Hepatocyte (in vitro differentiated cells): Measurements from ENCODE around the gene ENG. TPM values are rescaled to one million over a fixed set of nuclear protein-coding genes. Genes with fewer than 3 reads are reported as not detected.

Experiments used
- DNase-seq: peaks from one replicate; pipeline ENCODE4 v3.0.0-alpha.2; 2016; ENCODE audit warnings: low spot score
- H2AFZ ChIP-seq: fragments of 200-600 bp; sonication (generic); 2 replicates; pipeline ENCODE4 v1.6.0; 2016; ENCODE audit warnings: antibody characterized with exemption, mild to moderate bottlenecking
- H3K27ac ChIP-seq: fragments of 200-600 bp; sonication (generic); 2 replicates; pipeline ENCODE4 v1.5.1; 2016; ENCODE audit warnings: mild to moderate bottlenecking
- H3K27me3 ChIP-seq: fragments of 200-600 bp; sonication (generic); 2 replicates; pipeline ENCODE4 v1.6.1; 2016
- H3K36me3 ChIP-seq: fragments of 200-600 bp; sonication (generic); replicated peaks from 2 replicates; pipeline ENCODE4 v1.5.1; 2016; ENCODE audit warnings: low read depth; ENCODE audit not compliant: insufficient read depth
- H3K4me1 ChIP-seq: fragments of 200-600 bp; sonication (generic); 2 replicates; pipeline ENCODE4 v1.5.1; 2016; ENCODE audit warnings: mild to moderate bottlenecking, moderate library complexity; ENCODE audit not compliant: insufficient read depth
- H3K4me2 ChIP-seq: fragments of 200-600 bp; sonication (generic); 2 replicates; pipeline ENCODE4 v1.6.0; 2016
- H3K4me3 ChIP-seq: fragments of 200-600 bp; sonication (generic); 2 replicates; pipeline ENCODE4 v1.5.1; 2016; ENCODE audit warnings: mild to moderate bottlenecking
- H3K79me2 ChIP-seq: fragments of 200-600 bp; sonication (generic); 2 replicates; pipeline ENCODE4 v1.6.0; 2017; ENCODE audit warnings: mild to moderate bottlenecking
- H3K9me2 ChIP-seq: fragments of 200-600 bp; sonication (generic); replicated peaks from 2 replicates; pipeline ENCODE4 v1.6.0; 2017; ENCODE audit warnings: mild to moderate bottlenecking; ENCODE audit not compliant: insufficient read depth
- H3K9me3 ChIP-seq: fragments of 200-600 bp; sonication (generic); 2 replicates; pipeline ENCODE4 v1.5.1; 2016; ENCODE audit warnings: low read depth, mild to moderate bottlenecking
- H4K20me1 ChIP-seq: fragments of 200-600 bp; sonication (generic); 2 replicates; pipeline ENCODE4 v1.6.0; 2016; ENCODE audit warnings: mild to moderate bottlenecking; ENCODE audit not compliant: insufficient read depth, poor library complexity, severe bottlenecking
- CTCF ChIP-seq: fragments of 200-600 bp; sonication (generic); IDR thresholded peaks from 2 replicates; pipeline ENCODE4 v1.5.1; 2016; ENCODE audit warnings: antibody characterized with exemption, mild to moderate bottlenecking; ENCODE audit not compliant: poor library complexity
- EZH2 ChIP-seq: fragments of 200-600 bp; sonication (generic); IDR thresholded peaks from 2 replicates; pipeline ENCODE4 v1.6.1; 2016; ENCODE audit warnings: antibody characterized with exemption, mild to moderate bottlenecking, borderline replicate concordance
- EZH2phosphoT487 ChIP-seq: fragments of 200-600 bp; sonication (generic); IDR thresholded peaks from one replicate; pipeline ENCODE4 v1.6.1; 2018; ENCODE audit warnings: antibody characterized with exemption, mild to moderate bottlenecking, low read depth, moderate library complexity; ENCODE audit not compliant: unreplicated experiment, severe bottlenecking
- WGBS: methylation state at CpG from one replicate; pipeline ENCODE4 v1.1.6; 2016; ENCODE audit warnings: low lambda C conversion rate; ENCODE audit errors: missing lambda C conversion rate; 5-methylcytosine and 5-hydroxymethylcytosine counted together
- polyA plus RNA-seq: library from polyadenylated mRNA; unstranded; fragments of >200 nt; fragmentation: Nextera tagmentation; extraction: Ambion mirVana; gene quantifications from 2 replicates; pipeline ENCODE4 v1.2.1, GENCODE V29; 2016
- total RNA-seq: library from RNA; depleted of rRNA; stranded (reverse); fragments of >200 nt; gene quantifications from 2 replicates; pipeline ENCODE4 v1.2.3, GENCODE V29; 2014

The ENG gene
- total and polyA plus RNA-seq, 2 experiments from 2014 or later: 6.8 to 21.2 TPM

DNA sequence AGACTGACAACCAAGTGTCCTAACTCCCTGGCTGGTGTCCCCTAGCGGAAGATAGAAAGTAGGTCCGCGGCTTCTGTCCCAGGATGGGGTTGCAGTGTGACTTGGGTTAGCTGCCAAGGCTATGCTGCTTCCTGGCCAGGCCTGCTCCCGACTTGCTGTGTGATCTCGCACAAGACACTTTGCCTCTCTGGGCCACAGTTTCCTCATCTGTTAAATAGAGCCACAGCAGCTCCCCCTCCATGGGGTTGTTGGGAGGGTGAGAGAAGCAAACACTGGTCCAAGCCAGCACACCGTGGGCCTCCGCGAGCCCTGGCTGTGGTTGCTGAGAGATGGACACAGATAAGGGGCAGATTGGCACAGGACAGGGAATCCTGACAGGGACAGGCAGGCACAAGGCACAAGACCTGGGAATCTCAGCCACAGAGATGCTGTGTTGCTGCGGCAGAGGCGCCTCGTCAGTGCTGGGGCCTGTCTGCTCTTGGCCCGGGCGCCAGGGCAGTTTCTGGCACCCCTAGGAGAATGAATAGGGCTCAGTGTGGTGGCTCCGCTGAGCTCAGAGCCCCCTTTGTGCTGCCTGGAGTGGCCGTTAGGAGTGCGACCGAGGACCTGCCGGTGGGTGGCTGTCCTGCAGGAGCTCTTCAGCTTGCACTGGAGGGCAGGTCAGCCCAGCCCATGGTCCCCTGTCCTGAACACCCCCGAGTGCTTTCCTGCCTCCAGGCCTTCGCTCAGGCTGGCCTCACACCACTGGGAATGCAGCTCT, 74.2 kb downstream of the ENG start:
- Histone ChIP-seq H3K4me2 (no peak overlapping the region), H3K27ac (no peak overlapping the region)
- no peak for TF ChIP-seq EZH2
- TF ChIP-seq CTCF: no peak
- TF ChIP-seq EZH2phosphoT487: no peak

DNA sequence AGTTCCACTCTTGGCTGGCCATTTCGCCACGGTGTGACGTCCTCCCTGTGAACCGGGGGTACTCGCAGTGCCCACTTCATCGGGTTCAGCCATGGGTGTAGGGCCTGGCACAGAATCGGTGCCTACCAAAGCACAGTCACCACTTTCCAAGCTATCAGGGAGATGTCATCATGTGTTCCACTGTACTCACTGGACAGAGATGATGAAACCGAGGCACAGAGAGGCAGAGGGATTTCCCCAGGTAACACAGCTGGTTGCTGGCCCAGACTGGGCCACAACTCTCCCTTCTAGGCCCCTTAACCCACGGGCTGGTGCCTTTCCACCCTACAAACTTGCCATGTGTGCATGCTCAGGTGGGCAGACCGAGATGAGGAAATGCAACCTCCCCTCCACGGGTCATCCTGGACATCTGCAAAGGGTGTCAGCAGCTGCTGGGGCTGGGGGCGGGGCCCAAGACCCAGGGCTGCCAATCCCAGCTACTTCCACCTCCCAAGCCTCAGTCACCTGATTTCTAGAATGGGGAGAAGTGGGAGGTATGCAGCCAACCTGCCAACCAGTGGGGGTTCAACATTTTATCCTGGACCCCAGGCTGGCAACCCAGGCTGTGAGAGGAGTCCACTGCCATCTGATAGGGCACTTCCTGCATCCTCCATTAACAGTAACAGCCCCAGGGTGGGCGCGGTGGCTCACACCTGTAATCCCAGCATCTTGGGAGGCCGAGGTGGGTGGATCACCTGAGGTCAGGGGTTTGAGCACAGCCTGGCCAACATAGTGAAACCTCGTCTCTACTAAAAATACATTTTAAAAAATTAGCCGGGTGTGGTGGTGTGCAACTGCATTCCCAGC, 75.1 kb downstream of the ENG start:
- Histone ChIP-seq H3K27ac (no peak overlapping the region), H3K4me3 (no peak overlapping the region), H4K20me1 (no peaks in the 10 kb centered on the region), H3K4me2 (no peak overlapping the region), H3K4me1 (no peaks in the 10 kb centered on the region), H3K79me2 (no peaks in the 10 kb centered on the region), H3K36me3 (no peaks in the 10 kb centered on the region), H2AFZ (no peak overlapping the region), H3K27me3 (no peaks in the 10 kb centered on the region), H3K9me2 (no peaks in the 10 kb centered on the region), H3K9me3 (no peaks in the 10 kb centered on the region)
- TF ChIP-seq EZH2: no peak
- no peak for TF ChIP-seq CTCF
- no peak for TF ChIP-seq EZH2phosphoT487
- no peak for DNase-seq
- WGBS: 88% methylated on average over 17 of the region's 17 CpGs

More for the DNA sequence above, 74.2 kb downstream of the ENG start:
- H3K36me3 ChIP-seq: no peaks in the 10 kb centered on the region
- no peak overlapping the region for H3K4me3 ChIP-seq
- H3K79me2 ChIP-seq: no peaks in the 10 kb centered on the region
- H2AFZ ChIP-seq: no peak overlapping the region
- H3K9me3 ChIP-seq: no peaks in the 10 kb centered on the region
- 83% methylated on average over 19 of the region's 20 CpGs for WGBS
- no peaks in the 10 kb centered on the region for H3K4me1 ChIP-seq
- no peaks in the 10 kb centered on the region for H3K9me2 ChIP-seq
- H3K27me3 ChIP-seq: no peaks in the 10 kb centered on the region
- no peak for DNase-seq
- H4K20me1 ChIP-seq: no peaks in the 10 kb centered on the region

DNA sequence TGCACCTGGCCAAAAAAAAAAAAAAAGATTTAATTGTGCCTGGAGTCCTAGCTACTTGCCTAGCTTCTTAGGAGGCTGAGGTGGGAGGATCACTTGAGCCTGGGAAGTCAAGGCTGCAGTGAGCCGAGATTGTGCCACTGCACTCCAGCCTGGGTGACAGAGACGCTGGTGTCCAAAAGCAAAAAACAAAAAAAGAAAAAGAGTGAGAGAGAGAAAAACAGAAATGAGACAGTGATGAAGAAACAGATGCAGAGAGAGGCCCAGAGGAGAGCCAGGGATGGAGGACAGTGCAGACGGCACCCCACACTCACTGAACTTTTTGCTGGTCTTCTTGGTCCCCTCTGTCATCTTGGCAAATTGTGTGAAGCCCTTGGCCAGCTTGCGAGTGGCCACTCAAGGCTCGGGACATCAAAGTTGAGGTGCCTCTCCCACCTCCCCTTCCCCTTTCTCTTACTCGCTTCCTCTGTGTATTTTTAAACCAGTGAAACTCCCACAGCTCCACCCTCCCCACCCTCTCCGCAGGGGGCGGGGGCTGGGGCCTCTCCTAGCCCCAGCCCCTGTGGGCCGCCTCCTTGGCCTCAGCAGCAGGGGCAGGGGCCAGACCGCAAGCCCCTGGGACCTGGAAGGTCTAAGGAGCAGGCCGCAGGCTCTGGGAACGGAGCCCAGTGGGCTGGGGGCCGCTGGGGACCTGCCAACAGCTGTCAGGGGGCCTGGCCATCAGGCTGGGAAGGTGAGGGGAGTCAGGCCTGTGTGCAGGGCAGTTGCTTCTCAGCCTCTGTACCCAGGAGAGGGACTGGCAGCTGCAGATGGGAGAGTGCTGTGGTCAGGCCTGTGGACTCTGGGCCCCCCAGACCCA, 76.0 kb downstream of the ENG start, which contains the start of gene SH2D3C:
SH2D3C (minus strand) TSS at position 387 of the 856 bp plus-strand sequence; CDS start at position 348, 39 bp downstream.
- DNase-seq: no peak
- Histone ChIP-seq H3K4me3 (no peak within 1 kb of the TSS), H3K4me2 (no peak within 1 kb of the TSS), H3K27ac (no peak within 1 kb of the TSS), H4K20me1 (no peaks in the 10 kb centered on the region), H3K9me3 (no peaks in the 10 kb centered on the region), H3K27me3 (no peaks in the 10 kb centered on the region), H3K36me3 (no peaks in the 10 kb centered on the region), H3K9me2 (no peaks in the 10 kb centered on the region), H3K4me1 (no peaks in the 10 kb centered on the region), H3K79me2 (no peaks in the 10 kb centered on the region), H2AFZ (no peak within 1 kb of the TSS)
- no peak for TF ChIP-seq EZH2phosphoT487
- no peak for TF ChIP-seq EZH2
- TF ChIP-seq CTCF: no peak
- WGBS: 68% methylated on average over 11 of the region's 13 CpGs
